K562 (cell line): ENCODE measurements around the gene SIRPB2. TPM values are rescaled to one million over a fixed set of nuclear protein-coding genes. Genes with fewer than 3 reads are reported as not detected.

Experiments
- NFIX ChIP-seq: fragments of 250-450 bp; sonication (Bioruptor Pico); IDR thresholded peaks from 2 replicates; pipeline ENCODE4 v1.4.0; 2020; ENCODE audit warnings: low read depth, mild to moderate bottlenecking, moderate library complexity
- polyA plus RNA-seq, 8 experiments: library from polyadenylated mRNA; depleted of rRNA in 4 of 8; stranded (reverse) in 5 of 8; unstranded in 3 of 8; fragments of >200 nt; fragmentation: Nextera tagmentation in 2 of 8; fragmentation: Illumina TruSeq in 1 of 8; extraction: Ambion mirVana in 2 of 8; extraction: Trizol in 1 of 8; gene quantifications; 2 replicates each; pipeline versions ENCODE4 v1.2.1 to v1.2.3, GENCODE V29; 2011 to 2014; ENCODE audit warnings: inconsistent platforms in 1 of 8, missing spikeins in 1 of 8
- total RNA-seq, 7 experiments: library from RNA; depleted of rRNA in 6 of 7; stranded (reverse); fragments of >200 nt in 6 of 7; fragmentation: Illumina TruSeq in 2 of 7; extraction: Trizol in 2 of 7; gene quantifications; 2 replicates each; pipeline versions ENCODE4 v1.2.1 to v1.2.3, GENCODE V29; 2011 to 2021; ENCODE audit warnings: low replicate concordance in 1 of 7
- TF ChIP-seq, protein P1 (sequence below): fragments of 450-650 bp; formaldehyde crosslinking; IDR thresholded peaks from 2 replicates; pipeline ENCODE4 v1.4.0; 2020; ENCODE audit warnings: mild to moderate bottlenecking, moderate library complexity
- TF ChIP-seq, protein P2 (sequence below), 3 experiments: fragments of 200-800 bp in 1 of 3; fragments of 250-450 bp in 1 of 3; fragments of 450-650 bp in 1 of 3; sonication (Bioruptor Pico) in 1 of 3; sonication (Bioruptor generic) in 1 of 3; formaldehyde crosslinking in 1 of 3; IDR thresholded peaks; 2 replicates each; pipeline versions ENCODE4 v1.6.1 to v1.8.0; 2016 to 2022; ENCODE audit warnings: mild to moderate bottlenecking in 2 of 3, missing genetic modification characterization in 2 of 3, missing compliant biosample characterization in 1 of 3, moderate library complexity in 1 of 3

The SIRPB2 gene
- total and polyA plus RNA-seq, 9 of the 15 experiments (the other 6 are each of a cell fraction or from before 2014, with no cell fraction given): 0.07 TPM; not detected in 7

DNA sequence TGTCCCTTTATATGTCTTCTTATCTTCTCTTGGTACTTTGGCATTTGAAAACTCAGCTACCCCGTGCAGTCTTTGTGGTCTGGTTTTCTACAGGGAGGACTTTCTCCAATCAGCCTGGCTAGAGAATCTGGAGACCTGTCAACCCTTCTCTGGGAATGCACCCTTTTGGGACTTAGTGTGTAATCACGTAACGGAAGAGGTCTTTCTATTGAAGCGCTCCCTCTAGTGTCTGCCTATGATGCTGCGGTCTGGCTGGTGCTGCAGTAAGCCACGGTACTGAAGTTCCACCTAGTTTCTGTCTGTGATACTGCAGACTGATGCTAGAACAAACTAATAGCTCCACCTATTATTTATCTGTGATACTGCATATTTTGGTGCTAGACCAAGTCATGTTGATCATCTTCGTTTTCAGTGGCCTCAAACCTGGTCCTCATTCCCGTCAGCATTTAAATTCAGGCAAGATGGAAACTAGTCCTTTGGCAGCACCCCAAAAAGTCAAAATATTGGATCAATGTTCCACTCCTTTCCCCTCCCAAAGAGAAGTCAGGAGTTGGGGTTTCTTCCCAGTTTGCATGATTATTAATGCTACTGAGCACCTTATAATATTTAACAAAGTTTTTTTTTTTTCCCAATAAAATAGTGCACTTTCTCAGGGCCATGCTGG lies 12.5 kb upstream of the SIRPB2 start (continued):
- TF ChIP-seq, protein P1, sequence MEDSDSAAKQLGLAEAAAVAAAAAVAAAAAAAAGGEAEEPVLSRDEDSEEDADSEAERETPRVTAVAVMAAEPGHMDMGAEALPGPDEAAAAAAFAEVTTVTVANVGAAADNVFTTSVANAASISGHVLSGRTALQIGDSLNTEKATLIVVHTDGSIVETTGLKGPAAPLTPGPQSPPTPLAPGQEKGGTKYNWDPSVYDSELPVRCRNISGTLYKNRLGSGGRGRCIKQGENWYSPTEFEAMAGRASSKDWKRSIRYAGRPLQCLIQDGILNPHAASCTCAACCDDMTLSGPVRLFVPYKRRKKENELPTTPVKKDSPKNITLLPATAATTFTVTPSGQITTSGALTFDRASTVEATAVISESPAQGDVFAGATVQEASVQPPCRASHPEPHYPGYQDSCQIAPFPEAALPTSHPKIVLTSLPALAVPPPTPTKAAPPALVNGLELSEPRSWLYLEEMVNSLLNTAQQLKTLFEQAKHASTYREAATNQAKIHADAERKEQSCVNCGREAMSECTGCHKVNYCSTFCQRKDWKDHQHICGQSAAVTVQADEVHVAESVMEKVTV (CRISPR knock-in tag): peak; percentile 94
- TF ChIP-seq NFIX (CRISPR knock-in tag): no peak
- TF ChIP-seq, protein P2, sequence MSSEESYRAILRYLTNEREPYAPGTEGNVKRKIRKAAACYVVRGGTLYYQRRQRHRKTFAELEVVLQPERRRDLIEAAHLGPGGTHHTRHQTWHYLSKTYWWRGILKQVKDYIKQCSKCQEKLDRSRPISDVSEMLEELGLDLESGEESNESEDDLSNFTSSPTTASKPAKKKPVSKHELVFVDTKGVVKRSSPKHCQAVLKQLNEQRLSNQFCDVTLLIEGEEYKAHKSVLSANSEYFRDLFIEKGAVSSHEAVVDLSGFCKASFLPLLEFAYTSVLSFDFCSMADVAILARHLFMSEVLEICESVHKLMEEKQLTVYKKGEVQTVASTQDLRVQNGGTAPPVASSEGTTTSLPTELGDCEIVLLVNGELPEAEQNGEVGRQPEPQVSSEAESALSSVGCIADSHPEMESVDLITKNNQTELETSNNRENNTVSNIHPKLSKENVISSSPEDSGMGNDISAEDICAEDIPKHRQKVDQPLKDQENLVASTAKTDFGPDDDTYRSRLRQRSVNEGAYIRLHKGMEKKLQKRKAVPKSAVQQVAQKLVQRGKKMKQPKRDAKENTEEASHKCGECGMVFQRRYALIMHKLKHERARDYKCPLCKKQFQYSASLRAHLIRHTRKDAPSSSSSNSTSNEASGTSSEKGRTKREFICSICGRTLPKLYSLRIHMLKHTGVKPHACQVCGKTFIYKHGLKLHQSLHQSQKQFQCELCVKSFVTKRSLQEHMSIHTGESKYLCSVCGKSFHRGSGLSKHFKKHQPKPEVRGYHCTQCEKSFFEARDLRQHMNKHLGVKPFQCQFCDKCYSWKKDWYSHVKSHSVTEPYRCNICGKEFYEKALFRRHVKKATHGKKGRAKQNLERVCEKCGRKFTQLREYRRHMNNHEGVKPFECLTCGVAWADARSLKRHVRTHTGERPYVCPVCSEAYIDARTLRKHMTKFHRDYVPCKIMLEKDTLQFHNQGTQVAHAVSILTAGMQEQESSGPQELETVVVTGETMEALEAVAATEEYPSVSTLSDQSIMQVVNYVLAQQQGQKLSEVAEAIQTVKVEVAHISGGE (CRISPR knock-in tag; IDR thresholded peaks at IDR 0.05): peak in 1 of 3 experiments; percentile 85; a peak in 2 of 6 replicates
- TF ChIP-seq, all 486 proteins: peak for 32
